Measurements from ENCODE around the gene CACNA2D1.

- no peak for TF ChIP-seq CTCF (IDR thresholded peaks at IDR 0.05)
- TF ChIP-seq POLR2A (IDR thresholded peaks at IDR 0.05) = no peak
- no peak for TF ChIP-seq EP300 (IDR thresholded peaks at IDR 0.05)
These were observed 404.0 kb downstream of the CACNA2D1 start for GRCh38 chr7:82039621-82040020.
